Cardiac fibroblast (primary cell): ENCODE data around the gene C10orf105.
A peak's percentile ranks its signal among the peaks of the same experiment; 100 is the strongest.

Experiments used
- DNase-seq, 2 donors: peaks; one replicate each; pipeline versions ENCODE4 v3.0.0 to v3.0.0-alpha.2; 2010; ENCODE audit warnings: low read depth in 2 of 2
- H3K4me3 ChIP-seq, 2 donors: replicated peaks in 1 of 2; 1 replicate in 1 of 2; 2 replicates in 1 of 2; pipeline ENCODE4 v1.5.1; 2011; ENCODE audit warnings: low read depth in 2 of 2, low read length in 2 of 2, mild to moderate bottlenecking in 2 of 2, moderate library complexity in 1 of 2
- TF ChIP-seq, protein P1 (sequence below): IDR thresholded peaks from one replicate; pipeline ENCODE4 v1.5.1; 2011; ENCODE audit warnings: low read depth, mild to moderate bottlenecking, low read length, inconsistent platforms

The C10orf105 gene, protein sequence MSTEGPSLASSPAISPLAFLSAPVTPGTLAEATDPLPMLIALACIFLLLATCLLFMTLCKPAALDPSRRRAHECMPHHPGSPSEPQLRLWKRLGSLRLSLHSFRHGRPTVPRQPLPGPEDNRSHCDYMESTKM

DNA sequence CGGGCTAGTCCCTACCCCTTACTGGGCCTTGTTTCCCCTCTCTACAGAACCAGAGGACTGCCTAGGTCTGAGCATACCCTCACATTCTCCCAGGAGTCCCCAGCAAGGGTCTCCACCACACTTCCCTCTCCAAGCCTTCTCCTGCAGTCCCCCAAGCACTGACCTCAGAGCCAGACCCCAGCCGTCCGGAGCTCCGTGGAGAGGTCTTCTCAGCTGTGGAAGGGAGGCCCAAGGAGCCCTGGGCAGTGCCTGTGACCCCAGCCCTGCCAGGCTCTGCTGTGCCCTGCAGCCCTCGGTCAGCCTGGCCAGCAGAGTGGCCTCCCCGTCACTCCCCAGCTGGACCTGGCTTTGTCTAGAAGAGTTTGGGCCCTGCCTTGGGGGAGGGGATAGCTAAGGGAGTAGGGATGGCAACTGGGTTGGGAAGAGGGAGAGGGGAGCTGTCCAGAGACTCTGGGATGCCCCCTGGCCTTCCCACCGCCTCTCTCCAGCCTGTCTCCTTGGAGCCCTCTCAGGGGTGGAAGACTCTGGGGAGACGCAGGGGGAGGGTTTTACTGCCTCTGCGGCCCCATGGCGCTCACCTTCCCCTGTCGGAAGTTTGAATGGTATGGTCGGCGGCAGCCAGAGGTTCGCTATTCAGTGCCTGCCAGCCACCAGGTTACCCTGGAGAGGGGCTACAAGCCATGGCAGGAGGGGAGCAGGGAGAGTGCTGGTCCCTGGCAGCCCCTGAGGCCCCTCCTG, at the start of gene C10orf105:
TSS of gene C10orf105 (minus strand) at position 315 of the 738 bp plus-strand sequence. CDS start 3,441 bp downstream, outside the sequence.
- no peak within 1 kb of the TSS for H3K4me3 ChIP-seq
- no peak for DNase-seq
- TF ChIP-seq, protein P1, sequence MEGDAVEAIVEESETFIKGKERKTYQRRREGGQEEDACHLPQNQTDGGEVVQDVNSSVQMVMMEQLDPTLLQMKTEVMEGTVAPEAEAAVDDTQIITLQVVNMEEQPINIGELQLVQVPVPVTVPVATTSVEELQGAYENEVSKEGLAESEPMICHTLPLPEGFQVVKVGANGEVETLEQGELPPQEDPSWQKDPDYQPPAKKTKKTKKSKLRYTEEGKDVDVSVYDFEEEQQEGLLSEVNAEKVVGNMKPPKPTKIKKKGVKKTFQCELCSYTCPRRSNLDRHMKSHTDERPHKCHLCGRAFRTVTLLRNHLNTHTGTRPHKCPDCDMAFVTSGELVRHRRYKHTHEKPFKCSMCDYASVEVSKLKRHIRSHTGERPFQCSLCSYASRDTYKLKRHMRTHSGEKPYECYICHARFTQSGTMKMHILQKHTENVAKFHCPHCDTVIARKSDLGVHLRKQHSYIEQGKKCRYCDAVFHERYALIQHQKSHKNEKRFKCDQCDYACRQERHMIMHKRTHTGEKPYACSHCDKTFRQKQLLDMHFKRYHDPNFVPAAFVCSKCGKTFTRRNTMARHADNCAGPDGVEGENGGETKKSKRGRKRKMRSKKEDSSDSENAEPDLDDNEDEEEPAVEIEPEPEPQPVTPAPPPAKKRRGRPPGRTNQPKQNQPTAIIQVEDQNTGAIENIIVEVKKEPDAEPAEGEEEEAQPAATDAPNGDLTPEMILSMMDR, result no peak

DNA sequence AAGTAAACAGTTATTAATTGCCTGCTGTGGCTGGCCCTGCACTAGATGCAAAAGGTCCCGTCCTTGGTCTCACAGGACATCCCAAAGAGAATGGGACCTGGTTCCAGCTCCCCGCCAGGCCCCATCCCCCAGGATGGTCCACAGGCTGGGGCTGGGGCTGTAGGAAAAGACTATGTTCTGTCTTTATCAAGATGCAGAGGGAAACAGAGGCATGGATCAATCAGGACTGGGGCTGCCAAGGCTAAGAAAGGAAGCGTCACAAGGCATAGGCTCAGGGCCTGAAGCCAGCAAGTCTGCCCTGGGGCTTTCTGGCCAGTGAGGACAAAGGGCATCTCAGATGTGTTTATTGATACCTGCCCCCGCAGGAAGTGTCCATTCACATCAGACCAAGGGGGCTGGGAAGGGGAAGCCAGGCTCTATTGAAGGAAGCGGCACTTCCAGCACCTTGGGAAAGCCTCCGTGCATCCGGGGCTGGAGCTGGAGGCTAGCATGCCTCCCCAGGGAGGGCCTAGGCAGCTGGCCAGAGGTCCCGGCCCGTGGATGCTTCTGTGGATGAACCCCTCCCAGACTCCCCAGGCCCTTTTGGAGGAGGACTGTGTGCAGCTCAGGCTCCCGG, 48.0 kb upstream of the C10orf105 start:
- TF ChIP-seq, protein P1, result no peak
- peak; percentile 72 to 78 for DNase-seq
- no peak overlapping the region for H3K4me3 ChIP-seq

DNA sequence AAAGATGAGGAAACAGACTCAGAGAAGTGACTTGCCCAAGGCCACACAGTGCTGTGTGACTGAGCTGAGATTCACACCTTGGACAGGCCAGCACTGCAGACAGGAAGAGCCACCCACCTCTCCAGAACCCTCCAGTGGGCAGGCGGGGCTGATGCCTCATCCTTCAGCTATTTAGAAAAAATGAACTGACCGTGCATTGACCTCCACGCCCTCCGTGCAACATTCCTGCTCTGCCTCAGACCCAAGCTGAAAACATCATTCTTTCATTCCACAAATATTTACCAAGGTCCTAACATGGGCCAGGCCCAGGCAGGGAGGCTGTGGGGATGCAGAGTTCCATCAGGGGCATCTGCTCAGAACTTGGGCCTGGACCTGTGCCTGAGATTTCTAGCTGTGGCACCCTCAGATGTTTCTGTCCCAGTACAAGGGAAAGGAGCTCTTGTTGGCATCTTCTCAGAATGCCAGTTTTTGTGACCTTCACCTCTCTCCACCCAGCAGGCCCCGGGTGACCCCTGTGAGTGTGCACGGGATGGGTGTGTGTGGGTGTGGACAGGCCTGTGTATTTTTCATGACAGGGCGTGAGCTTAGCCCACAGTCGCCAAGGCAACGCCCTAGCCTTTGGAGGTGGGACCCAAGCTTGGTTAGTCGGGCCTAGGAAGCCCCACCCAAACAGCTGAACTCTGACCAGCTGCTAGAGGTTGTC, 47.3 kb upstream of the C10orf105 start:
- H3K4me3 ChIP-seq, result no peak overlapping the region
- TF ChIP-seq, protein P1, result no peak
- peak; percentile 96 to 98 for DNase-seq

DNA sequence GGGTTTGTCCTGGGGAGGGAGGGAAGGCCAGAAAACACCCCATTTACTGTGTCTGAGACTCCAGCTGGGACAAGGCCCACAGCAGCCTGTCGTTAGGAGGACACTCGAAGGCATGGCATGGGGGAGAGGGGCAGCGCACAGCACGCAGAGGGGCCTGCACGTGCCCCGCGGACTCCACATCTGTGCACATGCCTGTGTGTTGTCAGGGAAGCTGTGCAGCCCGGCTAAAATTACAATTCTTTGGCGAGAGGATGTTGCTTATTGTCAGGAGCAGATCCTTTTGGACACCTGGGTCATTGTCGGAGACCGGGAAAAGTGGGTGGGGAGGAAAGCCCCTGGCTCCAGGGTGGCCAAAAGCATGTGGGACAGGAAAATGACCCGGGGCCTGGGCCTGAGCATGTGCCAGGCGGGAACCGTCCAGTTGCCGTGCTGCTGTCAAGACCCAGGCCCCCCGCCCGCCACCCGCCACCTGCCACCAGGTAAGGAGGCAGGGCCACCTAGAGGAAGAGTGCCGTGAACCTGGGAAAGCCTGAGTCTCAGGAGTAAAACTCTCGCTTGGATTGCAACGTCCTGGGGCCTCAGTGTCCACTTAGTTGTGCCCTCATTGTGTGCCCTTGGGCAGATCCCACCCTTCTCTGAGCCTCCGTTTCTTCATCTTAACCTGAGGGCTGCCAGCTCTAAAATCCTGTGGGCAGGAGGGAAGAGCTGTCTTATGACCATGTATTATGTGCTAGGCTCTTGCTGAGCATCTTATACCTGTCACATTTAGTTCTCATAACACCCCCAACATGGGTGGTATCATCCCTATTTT, 46.5 kb upstream of the C10orf105 start:
- DNase-seq, result no peak
- TF ChIP-seq, protein P1, result no peak
- H3K4me3 ChIP-seq, result no peak overlapping the region

DNA sequence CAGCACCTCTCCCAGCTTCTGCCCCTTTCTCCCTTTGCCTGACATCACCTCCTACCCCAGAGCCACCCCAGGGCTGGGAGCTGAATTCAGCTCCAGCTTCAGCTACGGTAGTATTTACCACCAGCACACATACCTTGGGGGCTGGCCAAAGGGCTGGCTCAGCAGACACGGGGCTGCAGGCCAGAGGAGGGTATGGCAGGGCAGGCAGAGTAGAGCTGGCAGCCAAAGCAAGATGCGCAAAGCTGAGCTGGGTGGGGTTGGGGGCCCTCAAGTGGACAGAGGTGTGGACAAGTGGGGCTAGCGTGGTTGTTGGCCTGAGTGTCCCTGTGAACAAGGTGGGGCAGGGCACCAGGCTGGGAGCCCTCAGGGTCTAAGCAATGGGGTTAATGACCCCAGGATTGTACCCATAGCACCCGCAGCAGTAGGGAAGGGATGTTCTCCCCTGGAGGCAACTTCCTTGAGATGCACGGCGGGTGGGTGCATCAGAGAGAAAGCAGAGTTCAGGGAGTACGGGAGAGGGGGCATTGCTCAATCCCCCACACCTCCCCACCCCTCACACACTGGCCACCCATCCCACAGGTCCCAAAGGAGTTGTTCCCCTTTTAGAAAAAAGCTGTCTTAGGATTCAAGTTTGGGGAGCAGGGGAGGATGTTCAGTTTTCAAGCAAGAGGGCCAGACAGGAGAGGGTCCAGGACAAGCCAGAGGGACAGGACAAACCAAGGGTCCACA, 45.8 kb upstream of the C10orf105 start:
- H3K4me3 ChIP-seq, result no peak overlapping the region
- TF ChIP-seq, protein P1, result no peak
- DNase-seq, result peak in 1 of 2 donors; percentile 72
